Hematopoietic multipotent progenitor cell (in vitro differentiated cells): ENCODE measurements around the gene RUNDC3A. TPM values are rescaled to one million over a fixed set of nuclear protein-coding genes. Genes with fewer than 3 reads are reported as not detected.
A peak's percentile ranks its signal among the peaks of the same experiment; 100 is the strongest.
"Not testable (repeated sequence)": the region's sequence is repeated elsewhere in the genome, so short reads cannot be mapped to it uniquely, and the experiment has no call there.

Experiments used
- DNase-seq, 3 donors: peaks; one replicate each; pipeline ENCODE4 v3.0.0-alpha.2; 2011 to 2015; ENCODE audit warnings: low read depth in 2 of 3, low spot score in 2 of 3
- total RNA-seq: library from RNA; depleted of rRNA; stranded (reverse); fragments of >200 nt; gene quantifications from one replicate; pipeline ENCODE4 v1.2.3, GENCODE V29; 2012

The RUNDC3A gene
- total RNA-seq, 1 donor: 1.6 TPM

- not testable (repeated sequence) for DNase-seq
Observed at GRCh38 chr17:44340553-44340952, 32.2 kb downstream of the RUNDC3A start.

GRCh38 chr17:44343510-44344209 is 35.3 kb downstream of the RUNDC3A start:
- DNase-seq: no peak

GRCh38 chr17:44344939-44345453 is 36.6 kb downstream of the RUNDC3A start, which contains the start of gene GRN:
Gene GRN, plus strand, starts transcription at chr17:44345302. Its CDS starts 3,863 bp downstream, at chr17:44349165.
- DNase-seq: peak; percentile 65 to 94 (median 89)

- DNase-seq: peak in 2 of 3 donors; percentile 63 to 66
Observed at GRCh38 chr17:44345454-44346026, 37.1 kb downstream of the RUNDC3A start.

GRCh38 chr17:44346064-44346844 is 37.9 kb downstream of the RUNDC3A start:
- DNase-seq: no peak

- not testable (repeated sequence) for DNase-seq
Observed at GRCh38 chr17:44347206-44348055, 39.0 kb downstream of the RUNDC3A start.

GRCh38 chr17:44348234-44348987 is 40.0 kb downstream of the RUNDC3A start:
- peak in 2 of 3 donors; percentile 53 to 57 for DNase-seq

GRCh38 chr17:44348988-44349364 is 40.6 kb downstream of the RUNDC3A start:
- no peak for DNase-seq

GRCh38 chr17:44349553-44350070 is 41.2 kb downstream of the RUNDC3A start:
- no peak for DNase-seq

- peak in 2 of 3 donors; percentile 72 to 76 for DNase-seq
Observed at GRCh38 chr17:44350733-44351226, 42.4 kb downstream of the RUNDC3A start.

- no peak for DNase-seq
Observed at GRCh38 chr17:44351464-44351863, 43.1 kb downstream of the RUNDC3A start.

- no peak for DNase-seq
Observed at GRCh38 chr17:44351961-44352827, 43.8 kb downstream of the RUNDC3A start.

GRCh38 chr17:44352828-44353671 is 44.6 kb downstream of the RUNDC3A start:
- no peak for DNase-seq

- peak in 1 of 3 donors; percentile 29 for DNase-seq
Observed at GRCh38 chr17:44353672-44354331, 45.4 kb downstream of the RUNDC3A start.

GRCh38 chr17:44354582-44355561 is 46.5 kb downstream of the RUNDC3A start:
- DNase-seq: peak in 2 of 3 donors; percentile 53 to 59
